HEK293T (cell line): ENCODE measurements around the gene PICK1.

Experiments
- FOXK2 ChIP-seq: fragments of 450-650 bp; IDR thresholded peaks from 2 replicates; pipeline ENCODE4 v1.6.1; 2016; ENCODE audit warnings: mild to moderate bottlenecking
- FOXM1 ChIP-seq: fragments of 450-650 bp; IDR thresholded peaks from 2 replicates; pipeline ENCODE4 v1.6.1; 2017; ENCODE audit warnings: mild to moderate bottlenecking, borderline replicate concordance
- SUZ12 ChIP-seq: fragments of 450-650 bp; IDR thresholded peaks from 2 replicates; pipeline ENCODE4 v1.6.1; 2016; ENCODE audit warnings: mild to moderate bottlenecking
- ZNF384 ChIP-seq: fragments of 450-650 bp; IDR thresholded peaks from 2 replicates; pipeline ENCODE4 v1.6.1; 2016

DNA sequence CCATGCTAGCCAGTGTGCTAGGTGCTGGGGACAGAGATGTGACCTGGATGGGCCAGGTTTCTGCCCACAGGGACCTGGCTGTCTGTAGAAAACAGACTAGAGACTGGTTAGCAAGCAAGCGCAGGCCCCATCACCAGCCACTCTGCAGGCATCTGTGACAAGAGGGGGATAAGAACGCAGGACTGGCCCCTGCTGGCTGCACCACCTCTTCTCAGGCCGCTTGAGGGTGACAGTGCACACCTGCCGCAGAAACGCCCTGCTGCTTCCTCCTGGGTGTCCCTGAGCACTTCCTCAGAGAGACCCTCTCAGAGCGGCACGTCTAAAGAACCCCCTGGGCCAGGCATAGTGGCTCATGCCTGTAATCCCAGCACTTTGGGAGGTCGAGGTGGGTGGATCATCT lies 5.9 kb upstream of the PICK1 start:
- TF ChIP-seq ZNF384 (no peak), FOXK2 (no peak), SUZ12 (no peak), FOXM1 (no peak)
